H1 (cell line): ENCODE data around the gene RPL36AL.

Experiments
- BACH1 ChIP-seq: IDR thresholded peaks from 2 replicates; pipeline ENCODE4 v1.6.1; 2012; ENCODE audit warnings: low read length, improper control_type of control experiment
- CTCF ChIP-seq, 3 experiments: IDR thresholded peaks; 1 replicate in 2 of 3; 2 replicates in 1 of 3; pipeline versions ENCODE4 v1.5.1 to v1.6.1; 2011; ENCODE audit warnings: low read length in 3 of 3, mild to moderate bottlenecking in 3 of 3, inconsistent platforms in 2 of 3, low read depth in 1 of 3, moderate library complexity in 1 of 3; ENCODE audit not compliant: insufficient read depth in 1 of 3; ENCODE audit errors: control extremely low read depth in 1 of 3
- EP300 ChIP-seq, 2 experiments: IDR thresholded peaks; 1 replicate in 1 of 2; 2 replicates in 1 of 2; pipeline ENCODE4 v1.6.1; 2011 to 2012; ENCODE audit warnings: low read depth in 2 of 2, low read length in 2 of 2, mild to moderate bottlenecking in 2 of 2, borderline replicate concordance in 1 of 2, inconsistent platforms in 1 of 2, moderate library complexity in 1 of 2
- EZH2 ChIP-seq: fragments of 200-600 bp; sonication (generic); IDR thresholded peaks from 2 replicates; pipeline ENCODE4 v1.7.1; 2012; ENCODE audit warnings: low read depth, mild to moderate bottlenecking, moderate library complexity, low read length, inconsistent platforms; ENCODE audit not compliant: severe bottlenecking
- JUN ChIP-seq: IDR thresholded peaks from 2 replicates; pipeline ENCODE4 v1.6.1; 2011; ENCODE audit warnings: low read depth, mild to moderate bottlenecking, improper control_type of control experiment, low read length
- MAFK ChIP-seq: IDR thresholded peaks from 2 replicates; pipeline ENCODE4 v1.6.1; 2012; ENCODE audit warnings: low read depth, mild to moderate bottlenecking, improper control_type of control experiment, low read length
- POLR2A ChIP-seq, 2 experiments: IDR thresholded peaks; 1 replicate in 1 of 2; 2 replicates in 1 of 2; pipeline ENCODE4 v1.6.1; 2011; ENCODE audit warnings: low read depth in 2 of 2, low read length in 2 of 2, mild to moderate bottlenecking in 2 of 2; ENCODE audit errors: control extremely low read depth in 1 of 2
- RAD21 ChIP-seq, 2 experiments: IDR thresholded peaks in 1 of 2; conservative IDR thresholded peaks in 1 of 2; 2 replicates each; pipeline ENCODE4 v1.6.1; 2011; ENCODE audit warnings: low read depth in 2 of 2, low read length in 2 of 2, improper control_type of control experiment in 1 of 2, inconsistent platforms in 1 of 2, mild to moderate bottlenecking in 1 of 2, moderate library complexity in 1 of 2

GRCh38 chr14:49583629-49584028 lies 36.8 kb downstream of the RPL36AL start:
- TF ChIP-seq POLR2A (IDR thresholded peaks at IDR 0.05; ENCODE audit: control extremely low read depth in 1 of 2, low read depth in 2 of 2, low read length in 2 of 2) = no peak
- TF ChIP-seq CTCF (IDR thresholded peaks at IDR 0.05; ENCODE audit: control extremely low read depth in 1 of 3, insufficient read depth in 1 of 3, low read depth in 1 of 3, low read length in 3 of 3) = no peak
- no peak for TF ChIP-seq JUN
- no peak for TF ChIP-seq EZH2
- no peak for TF ChIP-seq EP300 (IDR thresholded peaks at IDR 0.05; ENCODE audit: borderline replicate concordance in 1 of 2, low read depth in 2 of 2, low read length in 2 of 2)
- no peak for TF ChIP-seq RAD21 (IDR thresholded peaks at IDR 0.05 in 1 of 2, conservative IDR thresholded peaks at IDR 0.05 in 1 of 2; ENCODE audit: low read depth in 2 of 2, low read length in 2 of 2)
- no peak for TF ChIP-seq BACH1
- TF ChIP-seq MAFK = no peak
